ENCODE data around the gene PRKCI. TPM values are rescaled to one million over a fixed set of nuclear protein-coding genes. Genes with fewer than 3 reads are reported as not detected.
"Not testable (repeated sequence)": the region's sequence is repeated elsewhere in the genome, so short reads cannot be mapped to it uniquely, and the experiment has no call there.

Gene PRKCI
- total and polyA plus RNA-seq, 4 donors, result 18.7 to 181 (median 35.2) TPM

DNA sequence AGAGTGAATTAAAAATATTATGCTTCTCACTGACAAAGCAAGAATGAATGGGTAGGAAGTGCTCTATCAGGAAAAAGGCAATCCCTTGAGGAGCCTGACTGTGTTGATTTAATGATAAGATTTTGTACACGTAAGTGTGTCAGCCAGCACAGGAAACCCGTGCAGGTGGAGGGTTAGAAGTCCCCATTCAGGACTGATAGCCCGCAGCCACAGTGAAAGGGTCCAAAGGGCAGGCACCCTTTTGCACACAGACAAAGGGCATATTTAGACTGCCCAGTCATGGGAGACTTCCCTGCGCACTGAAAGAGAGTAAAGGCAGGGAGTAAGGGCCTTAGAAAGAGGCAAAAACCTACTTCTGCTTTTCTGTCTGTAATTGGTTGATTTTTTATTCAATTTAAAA, 108.9 kb downstream of the PRKCI start:
- TF ChIP-seq, protein P1, sequence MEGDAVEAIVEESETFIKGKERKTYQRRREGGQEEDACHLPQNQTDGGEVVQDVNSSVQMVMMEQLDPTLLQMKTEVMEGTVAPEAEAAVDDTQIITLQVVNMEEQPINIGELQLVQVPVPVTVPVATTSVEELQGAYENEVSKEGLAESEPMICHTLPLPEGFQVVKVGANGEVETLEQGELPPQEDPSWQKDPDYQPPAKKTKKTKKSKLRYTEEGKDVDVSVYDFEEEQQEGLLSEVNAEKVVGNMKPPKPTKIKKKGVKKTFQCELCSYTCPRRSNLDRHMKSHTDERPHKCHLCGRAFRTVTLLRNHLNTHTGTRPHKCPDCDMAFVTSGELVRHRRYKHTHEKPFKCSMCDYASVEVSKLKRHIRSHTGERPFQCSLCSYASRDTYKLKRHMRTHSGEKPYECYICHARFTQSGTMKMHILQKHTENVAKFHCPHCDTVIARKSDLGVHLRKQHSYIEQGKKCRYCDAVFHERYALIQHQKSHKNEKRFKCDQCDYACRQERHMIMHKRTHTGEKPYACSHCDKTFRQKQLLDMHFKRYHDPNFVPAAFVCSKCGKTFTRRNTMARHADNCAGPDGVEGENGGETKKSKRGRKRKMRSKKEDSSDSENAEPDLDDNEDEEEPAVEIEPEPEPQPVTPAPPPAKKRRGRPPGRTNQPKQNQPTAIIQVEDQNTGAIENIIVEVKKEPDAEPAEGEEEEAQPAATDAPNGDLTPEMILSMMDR (IDR thresholded peaks at IDR 0.05; ENCODE audit: control extremely low read depth, extremely low read depth), result no peak
- H3K9me3 ChIP-seq (ENCODE audit: control insufficient read depth in 4 of 4, insufficient read depth in 3 of 4, low read length in 3 of 4), result peaks cover 0 to 8% (median 0%) of the 10 kb centered on the region in 4 donors
- no peak overlapping the region for H3K4me3 ChIP-seq
- H3K36me3 ChIP-seq (ENCODE audit: control insufficient read depth in 4 of 4, insufficient read depth in 4 of 4, low read length in 4 of 4), result no peaks in the 10 kb centered on the region
- DNase-seq (peak; percentile 29 to 55 (median 33)), ATAC-seq (ENCODE audit: insufficient read depth, low FRiP score) (peak; percentile 8)
- no peaks in the 10 kb centered on the region for H3K27me3 ChIP-seq (ENCODE audit: control insufficient read depth in 3 of 3, insufficient read depth in 3 of 3, low read length in 2 of 3)
- no peak overlapping the region for H3K9ac ChIP-seq (ENCODE audit: insufficient read depth in 1 of 2, low read length in 2 of 2)
- peaks cover 0 to 4% (median 0%) of the 10 kb centered on the region in 5 donors for H3K4me1 ChIP-seq (ENCODE audit: control insufficient read depth in 5 of 5, insufficient read depth in 5 of 5, low read length in 5 of 5)
- 27 to 39% methylated on average over 4 of the region's 4 CpGs for WGBS, 2 donors
- no peak overlapping the region for H3K27ac ChIP-seq (ENCODE audit: low read depth in 1 of 2, low read length in 1 of 2)

DNA sequence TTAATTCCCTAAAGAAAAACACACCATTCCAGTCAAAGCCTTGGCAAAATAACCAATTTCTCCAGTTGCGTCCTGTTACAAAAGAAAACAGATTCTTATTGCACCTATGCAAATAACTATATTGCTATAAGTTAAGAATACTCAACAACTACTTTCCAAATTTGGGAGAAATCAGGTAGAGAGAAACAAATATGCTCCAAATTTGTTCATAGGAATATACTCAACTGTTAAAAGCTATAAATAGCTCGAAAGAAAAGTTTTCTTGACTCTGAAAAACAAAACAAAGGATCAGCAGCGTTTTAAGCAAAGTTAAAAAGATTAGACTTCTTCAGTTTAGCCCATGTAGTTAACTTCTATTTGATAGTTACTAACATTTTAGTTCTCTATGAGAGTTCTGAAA, 115.2 kb downstream of the PRKCI start:
- H3K9ac ChIP-seq (ENCODE audit: insufficient read depth in 1 of 2, low read length in 2 of 2), result no peak overlapping the region
- no peaks in the 10 kb centered on the region for H3K4me1 ChIP-seq (ENCODE audit: control insufficient read depth in 5 of 5, insufficient read depth in 5 of 5, low read length in 5 of 5)
- no peak overlapping the region for H3K4me3 ChIP-seq
- DNase-seq, result no peak
- no peaks in the 10 kb centered on the region for H3K36me3 ChIP-seq (ENCODE audit: control insufficient read depth in 4 of 4, insufficient read depth in 4 of 4, low read length in 4 of 4)
- WGBS, 2 donors, result 91 to 92% methylated on average over 3 of the region's 3 CpGs
- ATAC-seq (ENCODE audit: insufficient read depth, low FRiP score), result no peak
- peaks cover 0 to 1% (median 0%) of the 10 kb centered on the region in 4 donors for H3K9me3 ChIP-seq (ENCODE audit: control insufficient read depth in 4 of 4, insufficient read depth in 3 of 4, low read length in 3 of 4)
- no peaks in the 10 kb centered on the region for H3K27me3 ChIP-seq (ENCODE audit: control insufficient read depth in 3 of 3, insufficient read depth in 3 of 3, low read length in 2 of 3)
- H3K27ac ChIP-seq (ENCODE audit: low read depth in 1 of 2, low read length in 1 of 2), result no peak overlapping the region
- TF ChIP-seq, protein P1 (IDR thresholded peaks at IDR 0.05; ENCODE audit: control extremely low read depth, extremely low read depth), result no peak

DNA sequence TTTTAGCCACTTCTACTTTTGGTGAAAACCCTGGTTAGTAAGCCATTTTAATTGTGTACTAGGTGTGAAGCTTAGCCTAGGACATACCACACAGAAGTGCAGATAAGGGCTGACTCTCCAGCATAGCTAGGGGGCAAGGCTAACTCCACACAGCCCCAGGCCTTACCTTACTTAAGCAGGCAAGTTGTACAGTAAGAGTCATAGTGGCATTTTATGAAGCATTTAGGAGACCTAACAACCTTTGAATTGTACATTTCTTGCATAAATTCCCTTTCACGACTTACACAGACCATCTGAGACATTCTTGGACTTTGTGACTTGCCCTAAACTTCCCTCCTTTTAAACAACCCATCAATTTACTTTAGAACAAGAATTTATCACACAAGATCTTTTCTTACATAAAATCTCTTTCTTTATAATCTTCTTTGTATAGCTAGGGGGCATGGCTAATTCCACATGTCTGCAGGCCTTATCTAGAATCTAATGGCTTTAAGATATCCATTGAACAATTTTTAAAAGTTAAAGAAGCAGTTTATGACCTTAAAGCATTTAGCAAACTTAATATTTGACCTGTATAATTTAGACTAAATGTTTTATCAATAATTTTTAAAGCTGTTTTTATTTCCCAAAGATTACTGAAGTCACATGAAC, 116.6 kb downstream of the PRKCI start:
- Histone ChIP-seq H3K9me3 (ENCODE audit: control insufficient read depth in 4 of 4, insufficient read depth in 3 of 4, low read length in 3 of 4) (peaks cover 0 to 1% (median 0%) of the 10 kb centered on the region in 4 donors), H3K27me3 (ENCODE audit: control insufficient read depth in 3 of 3, insufficient read depth in 3 of 3, low read length in 2 of 3) (no peaks in the 10 kb centered on the region), H3K4me3 (no peak overlapping the region), H3K4me1 (ENCODE audit: control insufficient read depth in 5 of 5, insufficient read depth in 5 of 5, low read length in 5 of 5) (no peaks in the 10 kb centered on the region), H3K27ac (ENCODE audit: low read depth in 1 of 2, low read length in 1 of 2) (no peak overlapping the region), H3K9ac (ENCODE audit: insufficient read depth in 1 of 2, low read length in 2 of 2) (no peak overlapping the region), H3K36me3 (ENCODE audit: control insufficient read depth in 4 of 4, insufficient read depth in 4 of 4, low read length in 4 of 4) (no peaks in the 10 kb centered on the region)
- ATAC-seq (ENCODE audit: insufficient read depth, low FRiP score) (no peak), DNase-seq (no peak)
- TF ChIP-seq, protein P1 (IDR thresholded peaks at IDR 0.05; ENCODE audit: control extremely low read depth, extremely low read depth), result no peak
- WGBS, 2 donors, result 91 to 97% methylated on average over 1 of the region's 1 CpG

DNA sequence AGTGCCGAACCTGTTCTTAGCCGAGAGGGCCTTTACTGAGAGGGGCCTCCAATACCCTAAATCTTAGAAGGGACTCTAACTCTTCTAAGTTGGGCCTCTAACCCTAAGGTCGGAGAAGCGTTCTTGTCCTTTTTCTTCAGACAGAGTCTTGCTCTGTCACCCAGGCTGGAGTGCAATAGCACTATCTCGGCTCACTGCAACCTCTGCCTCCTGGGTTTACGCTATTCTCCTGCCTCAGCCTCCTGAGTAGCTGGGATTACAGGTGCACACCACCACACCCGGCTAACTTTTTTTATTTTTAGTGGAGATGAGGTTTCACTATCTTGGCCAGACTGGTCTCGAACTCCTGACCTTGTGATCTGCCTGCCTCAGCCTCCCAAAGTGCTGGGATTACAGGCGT, 120.0 kb downstream of the PRKCI start:
- not testable (repeated sequence) for H3K4me1 ChIP-seq (ENCODE audit: control insufficient read depth in 5 of 5, insufficient read depth in 5 of 5, low read length in 5 of 5); DNase-seq; H3K27ac ChIP-seq (ENCODE audit: low read depth in 1 of 2, low read length in 1 of 2); H3K9ac ChIP-seq (ENCODE audit: insufficient read depth in 1 of 2, low read length in 2 of 2); H3K4me3 ChIP-seq; ATAC-seq (ENCODE audit: insufficient read depth, low FRiP score); H3K27me3 ChIP-seq (ENCODE audit: control insufficient read depth in 3 of 3, insufficient read depth in 3 of 3, low read length in 2 of 3); H3K9me3 ChIP-seq (ENCODE audit: control insufficient read depth in 4 of 4, insufficient read depth in 3 of 4, low read length in 3 of 4); H3K36me3 ChIP-seq (ENCODE audit: control insufficient read depth in 4 of 4, insufficient read depth in 4 of 4, low read length in 4 of 4)
- 98% methylated on average over 9 of the region's 9 CpGs for WGBS, 2 donors

DNA sequence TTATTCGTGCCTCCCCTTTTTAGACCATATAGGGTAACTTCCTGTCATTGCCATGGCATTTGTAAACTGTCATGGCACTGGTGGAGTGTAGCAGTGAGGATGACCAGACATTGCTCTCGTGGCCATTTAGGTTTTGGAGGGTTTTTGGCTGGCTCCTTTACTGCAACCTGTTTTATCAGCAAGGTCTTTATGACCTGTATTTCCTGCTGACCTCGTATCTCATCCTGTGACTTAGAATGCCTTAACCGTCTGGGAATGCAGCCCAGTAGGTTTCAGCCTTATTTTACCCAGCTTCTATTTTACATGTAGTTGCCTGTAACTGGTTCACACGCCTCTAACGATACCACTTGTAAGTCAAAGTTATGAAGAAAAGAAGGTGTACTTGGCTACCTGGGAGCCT, 121.6 kb downstream of the PRKCI start:
- H3K4me3 ChIP-seq; H3K27me3 ChIP-seq (ENCODE audit: control insufficient read depth in 3 of 3, insufficient read depth in 3 of 3, low read length in 2 of 3); H3K9ac ChIP-seq (ENCODE audit: insufficient read depth in 1 of 2, low read length in 2 of 2); H3K36me3 ChIP-seq (ENCODE audit: control insufficient read depth in 4 of 4, insufficient read depth in 4 of 4, low read length in 4 of 4); H3K4me1 ChIP-seq (ENCODE audit: control insufficient read depth in 5 of 5, insufficient read depth in 5 of 5, low read length in 5 of 5); H3K27ac ChIP-seq (ENCODE audit: low read depth in 1 of 2, low read length in 1 of 2); H3K9me3 ChIP-seq (ENCODE audit: control insufficient read depth in 4 of 4, insufficient read depth in 3 of 4, low read length in 3 of 4); ATAC-seq (ENCODE audit: insufficient read depth, low FRiP score): not testable (repeated sequence)
- WGBS, 2 donors, result 56 to 72% methylated on average over 6 of the region's 6 CpGs
- peak in 1 of 3 donors; percentile 53 for DNase-seq

Data from lung (tissue), 12 donors.